Measurements from ENCODE around the gene ABCG1.

The ABCG1 gene

DNA sequence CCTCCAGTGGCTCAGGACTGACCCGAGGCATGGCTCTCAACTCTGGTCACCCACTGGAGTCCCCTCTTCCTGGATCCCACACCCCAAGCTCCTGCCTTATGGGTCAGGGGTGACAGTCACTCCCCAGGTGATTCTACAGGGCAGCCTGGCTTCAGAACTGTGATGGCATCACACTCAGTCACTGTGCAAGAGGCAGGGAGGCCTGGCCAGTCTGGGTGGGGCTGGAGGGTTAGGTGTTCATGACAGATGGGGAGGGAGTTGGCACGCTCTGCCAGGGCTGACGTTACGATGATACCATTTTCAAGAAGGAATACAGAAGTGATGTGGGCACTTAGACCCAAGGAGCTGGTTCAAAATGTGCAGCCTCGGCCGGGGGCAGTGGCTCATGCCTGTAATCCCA is 25.2 kb upstream of the ABCG1 start:
- no peak for TF ChIP-seq TAF1 (IDR thresholded peaks at IDR 0.05; ENCODE audit: borderline replicate concordance, low read depth, low read length)
- TF ChIP-seq POLR2AphosphoS5 (IDR thresholded peaks at IDR 0.05; ENCODE audit: low read depth, low read length) = no peak
- no peak for TF ChIP-seq POLR2A (IDR thresholded peaks at IDR 0.05; ENCODE audit: low read depth, low read length)
- no peak for FAIRE-seq
- no peak for DNase-seq (ENCODE audit: insufficient read length)

DNA sequence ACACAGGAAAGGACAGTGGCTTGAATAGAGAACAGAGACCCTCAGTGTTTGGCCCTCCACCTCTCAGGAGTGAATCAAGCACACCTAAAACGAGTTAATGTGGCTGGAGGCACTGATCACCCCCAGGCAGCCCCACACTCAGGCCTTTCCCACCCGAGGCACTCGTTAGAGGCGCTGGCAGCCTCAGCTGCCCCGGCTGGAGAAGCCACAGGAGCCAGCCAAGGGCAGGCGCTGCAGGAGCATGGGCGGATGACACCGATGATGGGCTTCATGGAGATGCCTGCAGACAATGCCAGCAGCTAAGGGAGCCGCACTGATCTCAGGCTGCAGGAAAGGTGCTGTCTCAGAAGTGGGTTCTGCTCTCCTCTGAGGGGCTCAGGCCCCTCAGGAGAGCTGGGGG is 24.1 kb upstream of the ABCG1 start:
- no peak for FAIRE-seq
- TF ChIP-seq TAF1 (IDR thresholded peaks at IDR 0.05; ENCODE audit: borderline replicate concordance, low read depth, low read length) = no peak
- TF ChIP-seq POLR2A (IDR thresholded peaks at IDR 0.05; ENCODE audit: low read depth, low read length) = no peak
- TF ChIP-seq POLR2AphosphoS5 (IDR thresholded peaks at IDR 0.05; ENCODE audit: low read depth, low read length) = no peak
- DNase-seq (ENCODE audit: insufficient read length) = no peak

DNA sequence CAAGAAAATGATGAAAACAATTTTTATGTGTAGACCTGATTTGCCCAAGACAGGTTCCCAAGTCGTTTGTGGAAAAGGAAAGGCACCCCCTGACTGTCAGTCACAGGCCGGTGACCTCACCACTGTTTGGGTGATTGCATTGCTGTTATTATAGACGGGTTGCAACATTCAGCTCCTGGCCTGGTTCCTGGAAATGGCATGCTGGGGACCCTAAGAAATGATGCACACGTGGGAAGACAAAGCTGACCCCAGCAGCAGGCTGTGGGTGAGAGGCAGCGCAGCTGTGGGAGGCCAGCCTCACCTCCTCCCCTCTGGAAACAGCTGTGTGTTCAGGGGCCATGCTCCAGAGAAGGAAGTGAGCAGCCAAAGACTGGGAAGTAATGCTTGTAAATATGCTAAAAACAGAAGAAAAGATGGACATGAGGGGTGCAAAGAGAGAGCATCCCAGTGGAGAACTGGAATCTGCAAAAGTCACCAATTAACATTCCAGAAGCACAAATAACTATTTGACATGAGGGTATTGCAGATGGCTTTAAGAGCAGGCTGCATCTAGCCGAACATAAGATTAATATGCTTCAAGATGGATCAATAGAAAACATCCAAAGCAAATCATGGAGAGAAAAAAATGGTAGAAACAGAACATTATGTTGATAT is 23.4 kb upstream of the ABCG1 start:
- no peak for DNase-seq (ENCODE audit: insufficient read length)
- TF ChIP-seq TAF1 (IDR thresholded peaks at IDR 0.05; ENCODE audit: borderline replicate concordance, low read depth, low read length) = no peak
- no peak for TF ChIP-seq POLR2A (IDR thresholded peaks at IDR 0.05; ENCODE audit: low read depth, low read length)
- no peak for TF ChIP-seq POLR2AphosphoS5 (IDR thresholded peaks at IDR 0.05; ENCODE audit: low read depth, low read length)
- FAIRE-seq = no peak

DNA sequence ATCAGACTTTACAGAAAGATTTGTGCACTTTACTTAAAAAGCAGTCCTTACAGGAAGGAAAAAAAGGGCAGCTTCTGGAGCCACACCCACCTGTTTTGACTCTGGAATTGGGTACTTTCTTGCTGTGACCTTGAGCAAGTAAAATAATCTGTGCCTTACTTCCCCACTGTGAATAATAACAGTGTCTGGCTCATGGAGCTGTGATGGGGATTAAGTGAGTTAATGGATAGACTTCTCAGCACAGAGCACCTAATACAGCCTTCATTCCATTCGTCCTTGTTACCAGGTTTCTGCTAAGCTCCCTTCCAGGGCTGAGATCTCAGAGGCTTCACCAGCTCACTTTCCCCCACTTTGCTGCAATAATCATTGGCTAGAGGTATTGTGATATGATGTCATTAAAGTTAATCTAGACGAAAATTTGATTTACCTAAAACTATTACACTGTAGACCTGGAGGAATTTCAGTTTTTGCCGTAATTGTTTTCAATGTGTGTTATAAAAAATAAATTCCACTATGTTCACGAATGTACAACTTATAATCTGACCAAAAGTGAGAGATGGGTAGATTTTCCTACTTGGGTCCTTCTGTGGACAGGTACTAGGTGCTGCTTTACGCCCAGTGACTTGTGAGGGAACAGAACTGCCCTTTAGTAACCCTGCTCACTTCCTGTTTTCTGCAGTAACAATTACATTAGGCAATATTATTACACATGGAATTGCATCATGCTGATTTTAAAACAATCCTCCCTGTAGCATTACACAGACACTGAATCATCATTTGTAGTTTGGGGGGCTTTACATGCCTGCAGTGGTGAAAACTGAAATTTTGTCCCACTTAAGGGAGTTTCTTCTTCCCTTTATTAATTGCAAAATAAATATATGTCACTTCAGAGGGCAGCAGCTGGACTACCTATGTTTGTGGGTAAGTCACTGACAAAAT is 19.7 kb upstream of the ABCG1 start:
- no peak for TF ChIP-seq POLR2A (IDR thresholded peaks at IDR 0.05; ENCODE audit: low read depth, low read length)
- TF ChIP-seq TAF1 (IDR thresholded peaks at IDR 0.05; ENCODE audit: borderline replicate concordance, low read depth, low read length) = no peak
- TF ChIP-seq POLR2AphosphoS5 (IDR thresholded peaks at IDR 0.05; ENCODE audit: low read depth, low read length) = no peak
- FAIRE-seq (no peak), DNase-seq (ENCODE audit: insufficient read length) (no peak)

DNA sequence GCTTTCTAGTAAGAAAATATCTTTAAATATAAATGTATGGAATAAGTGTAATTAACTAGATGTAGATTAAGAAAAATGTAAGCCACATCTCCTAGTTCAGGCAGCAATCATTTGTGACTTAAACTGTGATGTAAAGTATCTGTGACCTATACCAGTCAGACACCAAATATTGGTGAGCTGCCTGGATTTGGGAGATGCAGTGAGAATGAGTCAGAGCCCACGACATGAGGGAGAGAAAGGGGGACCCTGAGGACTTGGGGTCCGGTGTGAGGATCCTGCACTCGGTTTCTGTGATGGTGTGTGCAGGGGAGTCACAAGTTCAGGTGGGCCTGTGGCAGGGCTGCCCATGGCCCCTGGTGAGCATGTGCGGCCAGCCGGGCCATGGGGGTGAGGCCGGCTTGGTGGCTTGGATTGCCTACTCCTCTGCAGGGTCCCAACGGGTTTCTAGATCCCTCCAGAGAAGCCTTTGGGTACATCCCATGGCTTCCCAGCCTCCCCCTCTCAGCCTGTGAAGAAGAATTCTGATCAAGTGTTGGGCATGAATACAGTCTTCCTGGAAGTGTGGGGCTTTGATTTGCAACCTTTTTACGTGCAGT is 19.0 kb upstream of the ABCG1 start:
- TF ChIP-seq POLR2AphosphoS5 (IDR thresholded peaks at IDR 0.05; ENCODE audit: low read depth, low read length) = no peak
- FAIRE-seq (no peak), DNase-seq (ENCODE audit: insufficient read length) (no peak)

DNA sequence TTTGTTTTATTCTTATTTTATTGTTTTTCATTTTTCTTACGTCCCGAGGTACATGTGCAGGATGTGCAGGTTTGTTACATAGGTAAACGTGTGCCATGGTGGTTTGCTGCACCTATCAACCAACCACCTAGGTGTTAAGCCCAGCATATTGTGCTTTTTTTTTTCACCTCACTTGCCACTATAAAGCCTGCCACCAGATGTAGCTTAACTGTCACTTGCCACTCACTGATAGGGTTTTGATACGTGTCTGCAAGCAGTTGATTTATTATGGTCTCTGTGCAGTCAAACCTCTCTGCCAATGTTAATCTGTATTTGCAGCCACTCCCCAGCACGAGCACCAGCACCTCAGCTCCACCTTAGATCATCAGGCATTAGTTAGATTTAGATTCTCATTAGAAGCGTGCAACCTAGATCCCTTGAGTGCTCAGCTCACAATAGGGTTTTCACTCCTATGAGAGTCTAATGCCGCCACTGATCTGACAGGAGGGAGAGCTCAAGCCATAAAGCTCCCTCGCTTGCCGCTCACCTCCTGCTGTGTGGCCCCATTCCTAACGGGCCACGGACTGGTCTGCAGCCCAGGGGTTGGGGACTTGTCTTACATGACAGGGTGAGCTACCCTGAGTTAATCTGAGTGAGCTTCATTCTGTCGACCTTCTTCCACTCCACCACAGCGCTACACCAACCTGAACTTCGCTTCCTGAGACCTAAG is 17.9 kb upstream of the ABCG1 start:
- TF ChIP-seq POLR2A (IDR thresholded peaks at IDR 0.05; ENCODE audit: low read depth, low read length) = no peak
- DNase-seq (ENCODE audit: insufficient read length) (no peak), FAIRE-seq (no peak)

DNA sequence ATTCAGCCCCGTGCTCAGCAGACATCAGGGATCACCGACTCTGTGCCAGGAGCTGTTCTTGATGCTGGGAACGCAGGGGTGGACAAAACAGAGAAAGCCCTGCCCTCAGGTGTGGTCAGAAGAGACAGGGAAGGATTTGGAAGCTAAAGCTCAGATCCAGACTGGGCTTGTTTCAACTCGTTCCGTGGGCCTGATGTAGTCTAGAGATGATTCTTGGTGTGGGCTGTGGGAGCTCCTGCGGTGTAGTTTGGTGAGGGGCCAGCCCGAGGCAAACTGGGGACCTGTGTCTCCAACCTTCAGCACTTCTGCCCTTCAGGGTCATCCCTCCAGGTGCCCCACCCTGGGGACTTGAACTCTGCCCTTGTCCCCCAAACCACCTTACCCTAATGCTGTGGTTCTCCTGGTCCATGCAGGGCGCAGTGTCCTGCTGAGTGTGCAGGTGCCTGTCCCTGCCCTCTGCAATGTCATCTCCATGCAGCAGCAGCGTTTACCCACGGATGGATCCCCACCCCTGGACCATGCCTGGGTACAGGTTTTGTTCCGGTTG is 17.3 kb upstream of the ABCG1 start:
- DNase-seq (ENCODE audit: insufficient read length) = no peak

DNA sequence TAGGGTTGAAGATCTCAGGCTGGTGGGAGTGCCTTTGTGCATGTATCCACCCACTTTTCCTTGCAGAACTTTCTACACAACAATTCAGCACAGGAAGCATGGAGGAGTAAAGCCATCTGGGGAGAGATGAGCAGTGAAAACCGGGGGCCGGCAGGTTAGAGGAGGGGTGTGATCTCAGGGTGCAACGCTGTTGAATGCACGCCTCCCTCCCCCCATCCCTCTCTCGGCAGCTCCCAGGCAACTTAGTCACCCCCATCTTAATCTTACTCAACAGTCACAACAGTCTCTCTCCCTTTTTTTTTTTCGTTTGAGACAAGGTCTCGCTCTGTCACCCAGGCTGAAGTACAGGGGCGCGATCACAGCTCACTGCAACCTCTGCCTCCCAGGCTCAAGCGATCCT is 16.6 kb upstream of the ABCG1 start:
- FAIRE-seq = no peak
- no peak for DNase-seq (ENCODE audit: insufficient read length)
- no peak for TF ChIP-seq TAF1 (IDR thresholded peaks at IDR 0.05; ENCODE audit: borderline replicate concordance, low read depth, low read length)
- TF ChIP-seq POLR2A (IDR thresholded peaks at IDR 0.05; ENCODE audit: low read depth, low read length) = no peak
- no peak for TF ChIP-seq POLR2AphosphoS5 (IDR thresholded peaks at IDR 0.05; ENCODE audit: low read depth, low read length)

More for the DNA sequence above, 17.3 kb upstream of the ABCG1 start:
- no peak for FAIRE-seq
- TF ChIP-seq TAF1 (IDR thresholded peaks at IDR 0.05; ENCODE audit: borderline replicate concordance, low read depth, low read length) (no peak), POLR2A (IDR thresholded peaks at IDR 0.05; ENCODE audit: low read depth, low read length) (no peak)

DNA sequence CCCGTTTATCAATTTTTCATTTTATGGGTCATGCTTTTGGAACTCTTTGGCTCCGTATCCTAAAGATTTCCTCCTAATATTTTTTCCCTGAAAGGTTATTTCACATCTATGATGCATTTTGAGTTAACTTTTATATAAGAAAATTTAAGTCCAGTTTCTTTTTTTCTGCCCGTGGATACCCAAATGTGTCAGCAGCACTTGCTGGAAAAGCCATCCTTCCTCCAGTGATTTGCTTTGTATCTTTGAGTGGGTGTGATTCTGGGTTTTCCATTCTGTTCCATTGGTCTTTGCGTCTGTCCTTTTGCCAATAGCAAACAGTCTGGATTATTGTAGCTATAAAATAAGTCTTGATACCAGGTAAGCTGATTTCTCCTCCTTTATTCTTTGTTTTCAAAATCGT is 15.6 kb upstream of the ABCG1 start:
- DNase-seq (ENCODE audit: insufficient read length) (no peak), FAIRE-seq (no peak)
- TF ChIP-seq TAF1 (IDR thresholded peaks at IDR 0.05; ENCODE audit: borderline replicate concordance, low read depth, low read length) (no peak), POLR2A (IDR thresholded peaks at IDR 0.05; ENCODE audit: low read depth, low read length) (no peak), POLR2AphosphoS5 (IDR thresholded peaks at IDR 0.05; ENCODE audit: low read depth, low read length) (no peak)

DNA sequence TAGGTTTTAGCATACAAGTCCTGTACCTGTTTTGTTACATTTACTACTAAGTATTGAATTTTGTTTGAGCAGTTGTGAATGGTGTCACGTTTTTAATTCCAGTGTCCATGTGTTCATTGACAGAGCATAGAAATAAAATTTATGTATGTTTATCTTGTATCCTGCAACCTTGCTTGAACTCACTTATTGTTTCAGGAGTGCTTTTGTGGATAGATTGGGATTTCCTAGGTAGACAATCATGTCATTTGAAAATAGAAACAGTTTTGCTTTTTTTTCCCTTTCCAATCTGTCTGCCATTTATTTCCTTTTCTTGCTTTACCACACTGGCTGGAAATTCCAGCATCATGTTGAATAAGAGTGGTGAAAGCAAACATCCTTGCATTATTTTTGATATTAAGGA is 15.0 kb upstream of the ABCG1 start:
- DNase-seq (ENCODE audit: insufficient read length) (no peak), FAIRE-seq (no peak)
- TF ChIP-seq POLR2AphosphoS5 (IDR thresholded peaks at IDR 0.05; ENCODE audit: low read depth, low read length) (no peak), POLR2A (IDR thresholded peaks at IDR 0.05; ENCODE audit: low read depth, low read length) (no peak), TAF1 (IDR thresholded peaks at IDR 0.05; ENCODE audit: borderline replicate concordance, low read depth, low read length) (no peak)

DNA sequence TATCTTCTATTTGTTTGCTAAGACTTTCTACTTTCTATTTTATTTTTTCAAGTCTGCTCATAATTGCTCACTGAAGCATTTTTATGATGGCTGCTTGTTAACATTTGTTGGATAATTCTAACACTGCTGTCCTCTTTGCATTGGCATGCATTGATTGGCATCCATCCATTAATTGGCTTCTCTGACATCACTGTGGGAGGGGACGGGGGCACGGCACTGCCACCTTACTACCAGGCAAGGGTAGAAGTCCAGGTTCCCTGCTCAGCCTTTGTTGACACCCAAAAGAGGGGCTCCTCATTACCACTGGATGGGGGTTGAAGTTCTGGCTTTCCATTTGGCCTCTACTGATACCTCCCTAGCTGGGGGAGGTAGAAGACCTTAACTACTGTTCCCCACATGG is 11.5 kb upstream of the ABCG1 start:
- no peak for FAIRE-seq
- DNase-seq (ENCODE audit: insufficient read length) = no peak
- no peak for TF ChIP-seq POLR2AphosphoS5 (IDR thresholded peaks at IDR 0.05; ENCODE audit: low read depth, low read length)
- TF ChIP-seq TAF1 (IDR thresholded peaks at IDR 0.05; ENCODE audit: borderline replicate concordance, low read depth, low read length) = no peak
- no peak for TF ChIP-seq POLR2A (IDR thresholded peaks at IDR 0.05; ENCODE audit: low read depth, low read length)
